Cortex of kidney (tissue), 1 donor: ENCODE results near the gene TPI1.
"Not testable (repeated sequence)": the region's sequence is repeated elsewhere in the genome, so short reads cannot be mapped to it uniquely, and the experiment has no call there.

ENCODE experiments used
- DNase-seq: peaks from one replicate; lab custom pipeline; 2025; lab: John Stamatoyannopoulos, UW

Gene TPI1

DNA sequence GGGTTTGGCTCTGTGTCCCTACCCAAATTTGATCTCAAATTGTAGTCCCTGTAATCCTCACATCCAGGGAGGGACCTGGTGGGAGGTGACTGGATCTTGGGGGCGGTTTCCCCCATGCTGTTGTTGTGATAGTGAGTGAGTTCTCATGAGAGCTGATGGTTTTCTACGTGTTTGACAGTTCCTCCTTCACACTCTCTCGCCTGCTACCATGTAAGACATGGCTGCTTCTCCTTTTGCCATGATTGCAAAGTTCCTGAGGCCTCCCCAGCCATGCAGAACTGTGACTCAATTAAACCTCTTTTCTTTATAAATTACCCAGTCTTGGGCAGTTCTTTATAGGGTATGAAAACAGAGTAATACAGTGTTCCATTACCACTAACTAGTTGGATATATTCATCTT, 27.0 kb downstream of the TPI1 start:
- no peak for DNase-seq

DNA sequence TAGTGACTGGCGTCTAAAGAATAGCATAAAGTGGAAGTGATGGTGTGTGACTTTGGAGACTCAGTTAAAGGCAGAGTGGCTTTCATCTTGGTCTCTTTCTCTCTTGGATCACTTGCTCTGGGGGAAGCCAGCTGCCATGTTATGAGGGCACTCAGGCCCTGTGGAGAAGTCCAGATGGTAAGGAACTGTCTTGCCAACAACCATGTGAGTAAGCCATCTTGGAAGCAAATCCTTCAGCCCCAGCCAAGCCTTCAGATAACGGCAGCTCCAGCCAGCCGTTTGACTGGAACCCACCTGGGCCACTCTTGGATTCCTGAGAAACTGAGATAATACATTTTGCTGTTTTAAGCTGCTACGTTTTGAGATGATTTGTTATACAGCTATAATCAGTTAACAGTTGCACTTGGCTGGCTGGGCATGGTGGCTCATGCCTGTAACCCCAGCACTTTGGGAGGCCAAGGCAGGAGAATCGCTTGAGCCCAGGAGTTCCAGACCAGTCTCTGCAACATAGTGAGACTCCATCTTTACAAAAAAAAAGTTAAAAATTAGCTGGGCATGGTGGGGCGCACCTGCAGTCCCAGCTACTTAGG, 29.6 kb downstream of the TPI1 start:
- DNase-seq, result no peak

DNA sequence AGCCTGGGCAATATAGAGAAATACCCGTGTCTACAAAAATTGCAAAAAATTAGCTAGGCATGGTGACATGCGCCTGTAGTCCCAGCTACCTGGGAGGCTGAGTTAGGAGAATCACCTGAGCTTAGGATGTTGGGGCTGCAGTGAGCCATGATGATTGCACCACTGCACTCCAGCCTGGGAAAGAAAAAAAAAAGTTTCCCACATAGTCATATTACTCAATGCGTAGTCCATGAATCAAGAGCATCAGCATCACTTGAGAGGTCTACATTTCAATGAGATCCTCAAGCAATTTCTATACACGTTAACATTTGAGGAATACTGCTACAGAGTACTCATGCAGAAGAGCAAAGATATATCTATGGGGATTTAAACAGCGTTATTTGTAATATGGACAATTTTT, 32.1 kb downstream of the TPI1 start:
- DNase-seq, result no peak

DNA sequence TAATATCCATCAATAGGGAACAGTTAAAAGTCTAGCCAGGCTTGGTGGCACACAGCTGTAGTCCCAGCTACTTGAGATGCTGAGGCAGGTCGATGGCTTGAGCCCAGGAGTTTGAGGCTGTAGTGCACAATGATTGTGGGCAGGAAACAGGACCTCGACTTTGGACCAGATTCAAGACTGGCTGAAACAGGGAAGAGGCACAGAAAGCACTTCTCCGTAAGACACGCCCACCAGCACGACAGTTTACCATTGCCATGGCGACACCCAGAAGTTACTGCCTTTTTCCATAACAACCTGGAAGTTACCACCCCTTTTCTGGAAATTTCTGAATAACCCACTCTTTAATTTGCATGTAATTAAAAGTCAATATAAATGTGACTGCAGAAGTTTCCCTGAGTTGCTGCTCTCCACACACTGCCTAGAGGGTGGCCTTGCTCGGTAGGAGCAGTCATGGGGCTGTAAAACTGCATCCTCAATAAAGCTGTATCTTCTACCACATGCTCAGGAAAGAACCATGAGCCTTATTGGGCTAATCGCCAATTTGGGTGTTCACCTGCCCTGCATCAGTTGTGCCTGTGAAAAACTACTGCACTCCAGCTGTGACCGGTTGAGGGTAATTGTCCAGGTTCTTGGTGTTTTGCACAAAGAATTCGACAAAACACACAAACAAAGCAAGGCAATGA, 32.6 kb downstream of the TPI1 start:
- no peak for DNase-seq

DNA sequence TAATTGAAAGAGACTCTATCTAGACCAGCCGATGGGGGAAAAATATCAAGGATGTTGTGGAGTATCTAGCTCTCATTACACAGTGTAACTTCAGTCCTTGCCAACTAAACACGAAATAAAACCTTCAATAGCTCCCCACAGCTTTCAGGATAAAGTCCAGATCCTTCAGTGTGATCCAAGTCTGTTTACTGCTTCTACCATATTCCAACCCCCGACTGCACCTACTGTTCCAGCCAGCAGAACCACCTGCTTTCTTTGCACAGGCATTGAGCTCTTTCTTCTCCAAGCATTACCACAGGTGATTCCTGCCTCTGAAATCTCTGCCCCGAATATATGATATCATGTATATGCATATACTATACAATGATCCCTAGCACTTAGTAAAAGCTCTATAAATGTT, 35.1 kb downstream of the TPI1 start:
- no peak for DNase-seq

DNA sequence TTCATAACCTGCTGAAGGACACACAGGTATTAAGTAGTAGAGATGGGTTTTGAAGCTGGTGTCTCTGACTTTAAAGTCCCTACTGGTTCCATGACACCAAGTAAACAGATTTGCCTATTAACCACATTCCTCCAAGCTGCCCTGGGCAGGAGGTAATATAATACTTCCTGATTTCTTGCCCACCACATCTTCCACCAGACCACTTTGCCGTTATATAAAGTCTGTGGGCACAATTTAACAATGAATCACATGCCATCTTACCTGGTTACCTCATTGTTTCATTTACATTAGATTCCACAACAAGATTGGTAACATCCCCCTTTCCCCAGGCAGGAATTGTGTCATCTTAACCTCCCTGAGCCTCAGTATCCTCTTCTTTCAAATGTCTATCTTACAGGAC, 36.4 kb downstream of the TPI1 start:
- no peak for DNase-seq

DNA sequence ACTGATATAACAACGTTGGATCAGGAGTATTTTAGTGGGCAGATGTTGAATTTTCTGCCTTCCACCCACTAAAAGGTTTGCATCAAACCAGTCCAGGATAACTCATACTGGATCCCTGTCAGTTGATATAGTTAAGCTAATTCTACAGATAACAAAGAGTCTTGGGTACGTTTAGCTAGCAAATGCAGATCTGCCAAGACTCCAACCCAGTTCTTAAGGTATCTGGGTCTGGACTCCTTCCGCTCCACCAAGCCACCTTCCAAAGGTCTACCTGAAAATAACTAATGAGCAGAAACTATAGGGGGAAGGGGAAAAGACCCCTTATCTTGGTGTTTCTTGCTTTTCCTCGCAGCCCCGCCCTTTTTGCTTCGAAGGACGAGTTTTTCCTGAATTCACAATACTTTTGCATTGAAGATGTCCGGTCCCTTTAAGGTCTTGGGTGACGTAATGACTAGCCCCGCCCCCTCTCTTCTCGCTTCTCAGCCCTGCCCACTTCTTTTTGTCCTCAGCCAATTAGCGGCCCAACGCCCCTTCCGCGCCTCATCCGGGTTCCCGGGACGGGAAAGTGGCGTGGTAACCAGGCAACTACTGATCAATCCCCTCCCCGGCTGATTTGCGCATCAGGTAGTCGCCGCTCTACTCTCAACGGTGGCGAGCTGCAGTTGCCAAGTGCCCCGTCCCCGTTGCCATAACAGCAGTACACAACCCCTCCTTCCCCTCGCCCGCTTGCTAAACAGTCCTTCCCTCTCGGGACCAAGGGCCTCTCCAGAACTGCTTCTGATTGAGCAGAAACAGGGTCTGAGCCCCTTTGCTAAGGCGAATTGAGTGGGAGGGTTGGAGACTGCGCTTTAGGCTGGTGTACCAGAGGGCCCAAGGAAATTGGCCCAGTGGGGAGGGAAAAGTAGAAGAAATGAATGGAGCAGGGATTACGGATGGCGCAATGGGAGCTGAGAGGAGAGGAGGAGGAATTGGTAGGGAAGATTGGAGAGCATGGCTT, 37.2 kb downstream of the TPI1 start, which contains the start of gene LRRC23:
Gene LRRC23 (plus strand): TSS at position 543 of the 997 bp plus-strand sequence. CDS start 812 bp downstream, outside the sequence.
- no peak for DNase-seq

DNA sequence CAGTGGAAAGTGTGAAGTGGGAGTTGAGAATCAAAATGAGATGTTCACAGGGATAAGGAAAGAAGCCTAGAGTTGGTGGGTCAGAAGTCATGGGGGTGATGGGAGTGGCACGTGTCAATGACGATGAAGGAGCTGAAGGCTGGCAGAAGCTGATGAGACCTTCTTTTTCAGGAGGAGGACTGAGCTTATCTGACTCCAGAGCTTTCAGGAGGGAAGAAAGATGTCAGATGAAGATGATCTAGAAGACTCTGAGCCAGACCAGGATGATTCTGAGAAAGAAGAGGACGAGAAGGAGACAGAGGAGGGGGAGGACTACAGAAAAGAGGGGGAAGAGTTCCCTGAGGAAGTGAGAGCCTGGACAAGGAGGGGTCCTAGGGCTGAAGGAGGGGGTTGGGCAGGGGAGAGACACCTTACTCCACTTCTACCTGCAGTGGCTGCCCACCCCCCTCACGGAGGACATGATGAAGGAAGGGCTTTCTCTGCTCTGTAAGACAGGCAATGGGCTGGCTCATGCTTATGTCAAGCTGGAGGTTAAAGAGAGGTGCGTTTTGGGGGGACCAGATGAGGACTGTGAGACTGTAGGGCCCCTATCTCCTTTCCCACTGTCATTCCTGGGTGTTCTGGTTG, 38.2 kb downstream of the TPI1 start:
- DNase-seq, result no peak

DNA sequence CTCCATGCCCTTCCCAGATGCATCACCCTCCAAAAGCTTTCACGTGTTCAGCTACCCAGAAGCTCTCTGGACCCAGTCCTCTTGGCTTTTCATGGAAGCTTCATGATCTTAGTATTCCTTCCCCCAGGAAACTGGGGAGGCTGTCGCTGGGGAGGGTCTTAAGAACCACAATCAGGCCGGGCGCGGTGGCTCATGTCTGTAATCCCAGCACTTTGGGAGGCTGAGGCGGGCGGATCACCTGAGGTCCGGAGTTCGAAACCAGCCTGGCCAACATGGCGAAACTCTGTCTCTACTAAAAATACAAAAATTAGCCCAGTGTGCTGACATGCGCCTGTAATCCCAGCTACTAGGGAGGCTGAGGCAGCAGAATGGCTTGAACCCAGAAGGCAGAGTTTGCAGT, 40.8 kb downstream of the TPI1 start:
- DNase-seq, result not testable (repeated sequence)

DNA sequence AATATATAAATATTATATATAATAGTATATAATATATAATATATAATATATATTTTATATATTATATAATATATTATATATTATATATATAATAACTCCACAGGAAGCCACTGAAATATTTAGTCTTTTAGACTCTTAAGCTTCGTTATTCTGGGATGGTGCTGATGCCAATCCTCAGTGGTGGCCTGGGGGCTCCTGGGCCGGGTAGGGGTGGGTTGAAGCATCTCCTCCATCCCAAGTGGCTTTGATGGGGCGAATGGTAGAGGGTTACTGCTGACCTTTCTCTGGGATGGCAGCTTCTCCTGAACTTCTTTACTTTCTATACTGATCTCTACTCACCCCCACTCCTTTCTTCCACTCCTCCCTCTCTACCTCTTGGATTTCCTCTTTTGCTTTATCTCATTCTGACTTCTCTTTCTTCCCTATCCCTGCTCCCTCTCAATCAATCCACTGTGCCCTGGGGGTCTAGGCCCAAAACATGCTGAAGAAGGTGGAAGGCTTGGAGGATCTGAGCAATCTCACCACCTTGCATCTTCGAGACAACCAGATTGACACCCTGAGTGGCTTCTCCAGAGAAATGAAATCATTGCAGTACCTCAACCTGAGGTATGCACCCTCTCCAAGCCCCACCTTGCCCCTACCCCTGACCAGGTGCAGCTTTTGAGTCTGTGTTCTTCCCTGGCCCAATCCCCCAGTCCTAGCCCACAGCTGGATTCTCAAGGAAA, 42.3 kb downstream of the TPI1 start:
- DNase-seq, result no peak

DNA sequence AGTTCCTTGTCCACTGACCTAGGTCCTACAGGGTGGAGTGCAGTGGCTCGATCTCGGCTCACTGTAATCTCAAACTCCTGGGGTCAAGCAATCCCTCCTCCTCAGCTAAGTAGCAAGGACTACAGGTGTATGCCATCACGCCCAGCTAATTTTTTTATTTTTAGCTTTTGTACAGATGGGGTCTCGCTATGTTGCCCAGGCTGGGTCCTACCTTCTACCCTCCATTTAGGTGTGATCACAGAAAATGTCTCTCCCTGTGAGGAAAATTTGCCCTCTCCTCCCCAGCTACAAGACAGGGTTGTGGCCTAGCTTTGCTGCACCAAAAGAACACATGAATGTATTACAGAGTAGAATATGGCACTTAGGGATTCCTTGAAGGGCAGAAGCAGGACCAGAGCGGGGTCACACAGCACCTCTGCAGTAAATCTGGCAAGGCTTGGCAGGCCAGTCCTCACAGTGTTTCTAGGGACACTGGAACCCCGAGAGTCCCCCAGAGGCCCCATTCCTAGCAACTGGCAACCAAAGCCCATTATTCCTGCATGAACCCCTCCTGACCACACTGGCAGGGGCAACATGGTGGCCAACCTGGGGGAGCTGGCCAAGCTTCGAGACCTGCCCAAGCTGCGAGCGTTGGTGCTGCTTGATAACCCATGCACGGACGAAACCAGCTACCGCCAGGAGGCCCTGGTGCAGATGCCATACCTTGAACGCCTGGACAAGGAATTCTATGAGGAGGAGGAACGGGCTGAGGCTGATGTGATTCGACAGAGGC, 45.0 kb downstream of the TPI1 start:
- DNase-seq, result no peak

DNA sequence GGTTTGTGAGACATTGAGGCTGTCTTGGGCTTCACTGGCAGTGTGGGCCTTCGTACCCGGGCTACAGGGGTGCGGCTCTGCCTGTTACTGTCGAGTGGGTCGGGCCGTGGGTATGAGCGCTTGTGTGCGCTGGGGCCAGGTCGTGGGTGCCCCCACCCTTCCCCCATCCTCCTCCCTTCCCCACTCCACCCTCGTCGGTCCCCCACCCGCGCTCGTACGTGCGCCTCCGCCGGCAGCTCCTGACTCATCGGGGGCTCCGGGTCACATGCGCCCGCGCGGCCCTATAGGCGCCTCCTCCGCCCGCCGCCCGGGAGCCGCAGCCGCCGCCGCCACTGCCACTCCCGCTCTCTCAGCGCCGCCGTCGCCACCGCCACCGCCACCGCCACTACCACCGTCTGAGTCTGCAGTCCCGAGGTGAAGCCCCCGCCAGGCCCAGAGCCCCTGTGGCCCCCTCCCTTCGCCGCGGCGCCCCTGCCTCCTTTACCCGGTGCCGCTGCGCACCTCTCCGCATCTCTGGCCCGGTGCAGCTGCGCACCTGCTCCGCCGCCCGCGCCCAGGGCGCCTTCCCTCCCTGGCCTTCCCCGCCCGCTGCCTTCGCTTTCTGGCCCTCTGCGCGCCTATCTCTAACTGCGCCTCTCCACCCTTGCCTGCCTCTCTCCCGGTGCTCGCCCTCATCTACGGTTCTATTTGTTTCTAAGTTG, 47.1 kb downstream of the TPI1 start, which contains the start of gene ENO2:
Gene ENO2 (plus strand): TSS at position 335 of the 701 bp plus-strand sequence. CDS start 1,253 bp downstream, outside the sequence.
- DNase-seq, result no peak

DNA sequence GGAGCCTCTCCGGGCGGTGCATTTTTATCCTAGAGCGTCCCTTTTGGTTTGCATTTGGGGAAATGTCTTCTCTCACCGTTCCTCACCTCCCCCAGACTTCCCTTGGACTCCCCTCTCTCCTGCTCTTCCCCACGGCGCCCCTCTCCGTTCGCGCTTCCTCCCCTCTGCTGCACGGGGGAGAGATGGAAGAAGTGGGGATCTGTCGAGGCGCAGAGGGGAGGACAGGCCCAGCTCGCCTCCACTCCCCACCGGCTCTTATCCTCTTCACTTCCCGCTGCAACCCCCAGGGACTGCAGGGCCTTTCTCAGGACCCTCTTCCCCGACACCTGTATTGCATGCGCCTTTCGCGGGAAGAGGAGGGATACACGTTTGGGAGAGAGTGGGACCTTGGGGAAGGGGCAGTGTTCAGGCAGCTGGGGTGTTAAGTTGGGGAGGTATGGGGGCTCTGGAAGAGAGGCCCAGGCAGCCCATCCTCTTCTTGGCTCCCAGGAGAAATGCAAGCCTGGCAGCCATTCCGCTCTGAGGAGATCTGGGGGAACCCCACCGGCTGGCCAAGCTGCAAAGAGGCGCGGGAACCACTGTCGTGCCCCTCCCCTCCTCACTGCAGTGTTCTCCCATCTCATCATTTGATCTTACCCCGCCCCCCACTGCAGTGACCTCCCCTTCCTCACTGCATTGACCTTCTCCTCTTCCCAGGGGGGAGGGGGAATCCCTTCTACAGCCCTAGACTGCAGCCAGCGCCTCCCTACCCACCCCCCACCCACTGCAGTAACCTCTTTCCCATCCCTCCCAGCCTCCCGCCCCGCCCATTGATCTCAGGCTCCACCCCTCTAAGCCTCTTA, 47.8 kb downstream of the TPI1 start:
- DNase-seq, result no peak

DNA sequence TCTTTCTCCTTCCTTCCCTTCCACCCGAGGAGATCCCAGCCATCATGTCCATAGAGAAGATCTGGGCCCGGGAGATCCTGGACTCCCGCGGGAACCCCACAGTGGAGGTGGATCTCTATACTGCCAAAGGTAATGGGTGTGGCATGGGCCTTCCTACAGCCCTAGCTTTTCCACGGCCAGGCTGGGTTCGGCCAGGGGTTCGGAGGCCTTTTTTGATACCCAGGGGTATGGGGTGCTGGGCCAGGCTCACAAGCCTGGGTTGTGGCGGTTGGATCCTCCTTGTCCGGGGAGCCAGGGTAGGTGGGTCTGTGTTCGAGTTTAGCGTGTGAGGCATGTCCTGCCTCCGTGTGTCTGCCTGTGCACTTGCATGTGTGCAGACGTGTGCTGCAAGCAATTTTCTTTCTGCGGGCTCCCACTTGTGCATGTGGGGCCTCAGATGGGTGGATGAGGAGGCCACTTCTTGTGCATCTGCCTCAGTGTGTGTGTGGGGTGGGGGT, 48.5 kb downstream of the TPI1 start:
- no peak for DNase-seq

DNA sequence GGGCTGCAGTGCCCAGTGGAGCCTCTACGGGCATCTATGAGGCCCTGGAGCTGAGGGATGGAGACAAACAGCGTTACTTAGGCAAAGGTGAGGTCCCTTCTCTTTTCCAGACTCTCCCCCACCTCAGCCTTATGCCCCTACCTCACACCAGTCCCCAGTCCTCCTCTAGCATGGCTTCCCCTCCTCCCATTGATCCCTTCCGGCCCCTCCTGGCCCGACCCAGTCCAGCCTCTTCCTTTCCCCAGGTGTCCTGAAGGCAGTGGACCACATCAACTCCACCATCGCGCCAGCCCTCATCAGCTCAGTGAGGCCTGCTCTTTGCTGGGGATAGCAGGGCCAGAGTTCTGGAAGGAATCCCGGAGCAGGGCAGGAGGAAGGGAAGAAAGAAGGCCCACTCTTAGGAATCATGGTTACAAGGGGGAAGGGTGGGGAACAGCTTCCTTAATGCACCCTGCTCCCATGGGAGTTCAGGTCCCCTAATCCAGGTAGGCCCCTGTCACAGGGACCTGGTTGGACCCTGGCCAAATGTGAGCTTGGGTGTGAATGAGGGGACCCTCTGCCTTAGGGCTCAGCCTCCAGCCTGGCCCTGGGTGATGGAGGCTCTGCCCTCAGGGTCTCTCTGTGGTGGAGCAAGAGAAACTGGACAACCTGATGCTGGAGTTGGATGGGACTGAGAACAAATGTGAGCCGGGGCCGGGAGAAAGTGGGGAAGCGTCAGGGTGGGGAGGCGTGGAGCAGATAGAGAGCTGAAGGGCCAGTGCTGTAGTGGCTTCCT, 49.3 kb downstream of the TPI1 start:
- no peak for DNase-seq

DNA sequence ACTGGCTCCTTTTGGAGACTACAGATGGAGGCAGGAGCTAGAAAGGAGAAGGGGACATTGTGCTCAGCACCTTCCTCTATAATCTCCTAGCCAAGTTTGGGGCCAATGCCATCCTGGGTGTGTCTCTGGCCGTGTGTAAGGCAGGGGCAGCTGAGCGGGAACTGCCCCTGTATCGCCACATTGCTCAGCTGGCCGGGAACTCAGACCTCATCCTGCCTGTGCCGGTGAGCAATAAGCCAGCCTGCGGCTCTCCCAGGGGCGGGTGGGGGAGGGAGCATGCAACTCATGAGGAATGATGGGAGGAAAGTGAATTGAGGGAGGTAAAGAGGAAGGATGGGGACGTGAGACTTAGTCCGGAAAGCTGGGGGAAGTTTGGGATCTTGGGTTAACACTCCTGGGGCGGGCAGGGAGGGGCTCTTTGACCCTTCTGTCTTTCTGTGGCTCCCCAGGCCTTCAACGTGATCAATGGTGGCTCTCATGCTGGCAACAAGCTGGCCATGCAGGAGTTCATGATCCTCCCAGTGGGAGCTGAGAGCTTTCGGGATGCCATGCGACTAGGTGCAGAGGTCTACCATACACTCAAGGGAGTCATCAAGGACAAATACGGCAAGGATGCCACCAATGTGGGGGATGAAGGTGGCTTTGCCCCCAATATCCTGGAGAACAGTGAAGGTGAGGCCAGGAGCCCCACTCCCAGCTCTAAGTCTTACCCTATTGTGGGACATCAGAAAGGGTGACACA, 50.3 kb downstream of the TPI1 start:
- DNase-seq, result no peak

DNA sequence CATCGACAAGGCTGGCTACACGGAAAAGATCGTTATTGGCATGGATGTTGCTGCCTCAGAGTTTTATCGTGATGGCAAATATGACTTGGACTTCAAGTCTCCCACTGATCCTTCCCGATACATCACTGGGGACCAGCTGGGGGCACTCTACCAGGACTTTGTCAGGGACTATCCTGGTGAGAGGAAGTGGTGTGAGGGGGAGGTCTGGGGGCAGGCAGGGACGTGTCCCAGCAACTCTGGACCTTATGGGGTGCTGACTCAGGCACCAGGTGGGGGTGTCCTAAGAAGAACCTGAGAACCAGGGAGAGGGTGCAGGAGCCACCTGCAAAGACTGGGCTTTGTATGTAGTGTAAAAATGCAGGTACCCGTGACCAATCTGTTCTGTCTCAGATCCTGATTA, 52.3 kb downstream of the TPI1 start:
- no peak for DNase-seq
